A549 (cell line): ENCODE results near the gene THBS3. TPM values are rescaled to one million over a fixed set of nuclear protein-coding genes. Genes with fewer than 3 reads are reported as not detected.

Experiments
- ATAC-seq, 2 experiments: fragments of 200-7000 bp in 1 of 2; fragments of >200 bp in 1 of 2; cut with Nextera tagmentation in 1 of 2; cut with Tn5 transposase in 1 of 2; 3 replicates each; pipeline versions ENCODE4 v1.8.0 to v1.9.1; 2018 to 2020; ENCODE audit warnings: mild to moderate bottlenecking in 1 of 2, moderate library complexity in 1 of 2
- CTCF ChIA-PET: fragments of 300-600 bp; sonication (Branson Sonifier 250); formaldehyde crosslinking; extraction: SDS; loops from one replicate; lab custom pipeline; 2021; ENCODE audit warnings: antibody characterized with exemption, inconsistent platforms; lab: Yijun Ruan, JAX
- POLR2A ChIA-PET: fragments of 350-600 bp; formaldehyde crosslinking; extraction: SDS; loops from one replicate; lab custom pipeline; 2021; ENCODE audit warnings: antibody characterized with exemption, inconsistent platforms; lab: Yijun Ruan, JAX
- DNase-seq, 2 experiments: peaks; one replicate each; pipeline versions ENCODE4 v3.0.0 to v3.0.0-alpha.2; 2011 to 2016; ENCODE audit warnings: low read depth in 1 of 2, low spot score in 1 of 2
- FAIRE-seq: peaks from 2 replicates; lab custom pipeline; 2011; peaks lifted over from hg19 to GRCh38; lab: Jason Lieb, UNC
- H3K27ac ChIP-seq, 2 experiments: fragments of >200 bp; sonication (Bioruptor Twin); formaldehyde crosslinking; 3 replicates each; pipeline ENCODE4 v1.5.1; 2016 to 2017
- H3K4me1 ChIP-seq: fragments of >200 bp; sonication (Bioruptor Twin); formaldehyde crosslinking; 3 replicates; pipeline ENCODE4 v1.6.1; 2016
- H3K4me2 ChIP-seq: fragments of >200 bp; sonication (Bioruptor Twin); formaldehyde crosslinking; 3 replicates; pipeline ENCODE4 v1.6.1; 2016
- H3K4me3 ChIP-seq: fragments of >200 bp; sonication (Bioruptor Twin); formaldehyde crosslinking; 3 replicates; pipeline ENCODE4 v1.5.1; 2016
- H3K9me3 ChIP-seq: fragments of >200 bp; sonication (Bioruptor Twin); formaldehyde crosslinking; 3 replicates; pipeline ENCODE4 v1.6.1; 2016
- CBX2 ChIP-seq: fragments of 200-600 bp; sonication (generic); IDR thresholded peaks from 2 replicates; pipeline ENCODE4 v1.6.1; 2016; ENCODE audit warnings: low read depth, mild to moderate bottlenecking, borderline replicate concordance
- CHD2 ChIP-seq: fragments of 150-350 bp; IDR thresholded peaks from 2 replicates; pipeline ENCODE4 v1.6.1; 2014; ENCODE audit warnings: low read length; ENCODE audit not compliant: partially characterized antibody
- CHD4 ChIP-seq: fragments of 200-600 bp; sonication (generic); IDR thresholded peaks from 2 replicates; pipeline ENCODE4 v1.6.1; 2016; ENCODE audit warnings: antibody characterized with exemption, mild to moderate bottlenecking, borderline replicate concordance
- EHMT2 ChIP-seq: fragments of 200-600 bp; sonication (generic); IDR thresholded peaks from 2 replicates; pipeline ENCODE4 v1.6.1; 2016; ENCODE audit warnings: antibody characterized with exemption, low read depth, mild to moderate bottlenecking, moderate library complexity
- EP300 ChIP-seq, 2 experiments: fragments of >200 bp; sonication (Bioruptor Twin); formaldehyde crosslinking; IDR thresholded peaks; 2 replicates in 1 of 2; 3 replicates in 1 of 2; pipeline ENCODE4 v1.6.1; 2016 to 2017
- FOXS1 ChIP-seq: fragments of 250-450 bp; sonication (Bioruptor Pico); IDR thresholded peaks from 2 replicates; pipeline ENCODE4 v1.5.0; 2020; ENCODE audit warnings: mild to moderate bottlenecking, moderate library complexity
- HOXB13 ChIP-seq: fragments of 250-450 bp; sonication (Bioruptor Pico); IDR thresholded peaks from 2 replicates; pipeline ENCODE4 v1.5.0; 2020; ENCODE audit warnings: low read depth, mild to moderate bottlenecking, moderate library complexity
- JUNB ChIP-seq: fragments of >200 bp; sonication (Bioruptor Twin); formaldehyde crosslinking; IDR thresholded peaks from 2 replicates; pipeline ENCODE4 v1.6.1; 2016
- KDM1A ChIP-seq: fragments of 200-600 bp; sonication (generic); IDR thresholded peaks from 2 replicates; pipeline ENCODE4 v1.6.1; 2016; ENCODE audit warnings: low read depth, mild to moderate bottlenecking
- KDM5A ChIP-seq: fragments of 200-600 bp; sonication (generic); IDR thresholded peaks from 2 replicates; pipeline ENCODE4 v1.6.1; 2016; ENCODE audit warnings: antibody characterized with exemption, mild to moderate bottlenecking
- RFX5 ChIP-seq: fragments of 450-650 bp; IDR thresholded peaks from 2 replicates; pipeline ENCODE4 v1.7.1; 2014; ENCODE audit warnings: antibody characterized with exemption, mild to moderate bottlenecking, moderate library complexity
- TFCP2L1 ChIP-seq: fragments of 250-450 bp; sonication (Bioruptor Pico); IDR thresholded peaks from 2 replicates; pipeline ENCODE4 v1.5.0; 2021; ENCODE audit warnings: mild to moderate bottlenecking
- TP53 ChIP-seq: fragments of 250-450 bp; sonication (Bioruptor Pico); IDR thresholded peaks from 2 replicates; pipeline ENCODE4 v1.5.0; 2021; ENCODE audit warnings: mild to moderate bottlenecking, moderate library complexity
- ZC3H11A ChIP-seq: fragments of 450-650 bp; IDR thresholded peaks from 2 replicates; pipeline ENCODE4 v1.6.1; 2014; ENCODE audit warnings: antibody characterized with exemption, mild to moderate bottlenecking
- ZNF302 ChIP-seq: fragments of 250-450 bp; sonication (Bioruptor Pico); IDR thresholded peaks from 2 replicates; pipeline ENCODE4 v1.9.0; 2021; ENCODE audit warnings: inconsistent platforms, mild to moderate bottlenecking, moderate library complexity
- WGBS: methylation state at CpG from one replicate; pipeline ENCODE4 v1.1.6; 2017; ENCODE audit errors: missing lambda C conversion rate; 5-methylcytosine and 5-hydroxymethylcytosine counted together
- polyA plus RNA-seq, 4 experiments: library from polyadenylated mRNA; depleted of rRNA in 3 of 4; stranded (reverse); fragments of >200 nt; fragmentation: RNase III in 1 of 4; extraction: RNeasy Plus Mini Kit Qiagen cat#74134 plus additional on column Dnase treatment in 1 of 4; gene quantifications; 2 replicates in 3 of 4; 3 replicates in 1 of 4; pipeline ENCODE4 v1.2.3, GENCODE V29; 2011 to 2017
- TF ChIP-seq, protein P1 (sequence below): IDR thresholded peaks from 2 replicates; pipeline ENCODE4 v1.6.1; 2012
- TF ChIP-seq, protein P2 (sequence below): IDR thresholded peaks from 2 replicates; pipeline ENCODE4 v1.6.1; 2012
- TF ChIP-seq, protein P3 (sequence below): IDR thresholded peaks from 2 replicates; pipeline ENCODE4 v1.6.1; 2012; ENCODE audit warnings: low read depth, borderline replicate concordance

THBS3 gene
- polyA plus RNA-seq, 2 of the 4 experiments (the other 2 are of a cell fraction): 12.1 to 13.8 TPM

DNA sequence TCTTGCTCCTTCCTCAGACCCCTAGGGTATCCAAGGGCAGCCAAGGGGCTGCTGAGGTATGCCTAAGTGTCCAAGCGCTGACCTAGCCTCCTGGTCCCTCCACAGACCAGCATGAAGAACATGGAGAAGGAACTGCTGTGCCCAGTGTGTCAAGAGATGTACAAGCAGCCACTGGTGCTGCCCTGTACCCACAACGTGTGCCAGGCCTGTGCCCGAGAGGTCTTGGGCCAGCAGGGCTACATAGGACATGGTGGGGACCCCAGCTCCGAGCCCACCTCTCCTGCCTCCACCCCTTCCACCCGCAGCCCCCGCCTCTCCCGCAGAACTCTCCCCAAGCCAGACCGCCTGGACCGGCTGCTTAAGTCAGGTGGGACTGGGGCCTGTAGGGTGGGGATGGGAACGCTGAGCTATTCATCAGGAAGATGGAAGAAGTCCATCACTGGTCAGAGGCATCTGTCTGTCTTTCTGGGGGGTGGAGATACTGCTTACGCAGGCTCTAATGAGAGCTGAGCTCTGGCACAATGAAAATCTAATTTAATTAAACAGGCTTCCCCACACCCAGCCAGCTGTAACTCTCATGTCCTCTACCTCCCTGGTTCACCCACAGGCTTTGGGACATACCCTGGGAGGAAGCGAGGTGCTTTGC is 32.3 kb downstream of the THBS3 start:
- Histone ChIP-seq H3K4me3 (no peak overlapping the region), H3K4me1 (peaks cover 21% of the 10 kb centered on the region), H3K27ac (peak overlapping the region in 1 of 2 experiments; percentile 10; a peak in 1 of 6 replicates), H3K4me2 (no peak overlapping the region; the same call in 2 of the 3 replicates), H3K9me3 (no peaks in the 10 kb centered on the region)
- CTCF ChIA-PET: interaction anchor here (0.6 to 15.2 kb wide), 33 partner anchors 9 to 887 kb away, joined by 3 to 384 read pairs (median 4); partner anchors contain the start of gene SLC50A1
- POLR2A ChIA-PET: interaction anchor here (0.7 to 4.4 kb wide), 2 partner anchors 19 to 53 kb away, joined by 3 to 54 read pairs; no protein-coding TSS in a partner anchor
- ATAC-seq (no peak), DNase-seq (no peak), FAIRE-seq (no peak)
- TF ChIP-seq TFCP2L1 (CRISPR knock-in tag) (no peak), KDM1A (no peak), EHMT2 (no peak), ZNF302 (CRISPR knock-in tag) (no peak), ZC3H11A (no peak), HOXB13 (CRISPR knock-in tag) (no peak), CHD4 (no peak), CBX2 (no peak), FOXS1 (no peak), RFX5 (no peak)
- TF ChIP-seq, protein P1, sequence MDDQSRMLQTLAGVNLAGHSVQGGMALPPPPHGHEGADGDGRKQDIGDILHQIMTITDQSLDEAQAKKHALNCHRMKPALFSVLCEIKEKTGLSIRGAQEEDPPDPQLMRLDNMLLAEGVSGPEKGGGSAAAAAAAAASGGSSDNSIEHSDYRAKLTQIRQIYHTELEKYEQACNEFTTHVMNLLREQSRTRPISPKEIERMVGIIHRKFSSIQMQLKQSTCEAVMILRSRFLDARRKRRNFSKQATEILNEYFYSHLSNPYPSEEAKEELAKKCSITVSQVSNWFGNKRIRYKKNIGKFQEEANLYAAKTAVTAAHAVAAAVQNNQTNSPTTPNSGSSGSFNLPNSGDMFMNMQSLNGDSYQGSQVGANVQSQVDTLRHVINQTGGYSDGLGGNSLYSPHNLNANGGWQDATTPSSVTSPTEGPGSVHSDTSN: no peak
- TF ChIP-seq, protein P2, sequence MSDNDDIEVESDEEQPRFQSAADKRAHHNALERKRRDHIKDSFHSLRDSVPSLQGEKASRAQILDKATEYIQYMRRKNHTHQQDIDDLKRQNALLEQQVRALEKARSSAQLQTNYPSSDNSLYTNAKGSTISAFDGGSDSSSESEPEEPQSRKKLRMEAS: no peak
- WGBS: 85% methylated on average over 11 of the region's 12 CpGs

DNA sequence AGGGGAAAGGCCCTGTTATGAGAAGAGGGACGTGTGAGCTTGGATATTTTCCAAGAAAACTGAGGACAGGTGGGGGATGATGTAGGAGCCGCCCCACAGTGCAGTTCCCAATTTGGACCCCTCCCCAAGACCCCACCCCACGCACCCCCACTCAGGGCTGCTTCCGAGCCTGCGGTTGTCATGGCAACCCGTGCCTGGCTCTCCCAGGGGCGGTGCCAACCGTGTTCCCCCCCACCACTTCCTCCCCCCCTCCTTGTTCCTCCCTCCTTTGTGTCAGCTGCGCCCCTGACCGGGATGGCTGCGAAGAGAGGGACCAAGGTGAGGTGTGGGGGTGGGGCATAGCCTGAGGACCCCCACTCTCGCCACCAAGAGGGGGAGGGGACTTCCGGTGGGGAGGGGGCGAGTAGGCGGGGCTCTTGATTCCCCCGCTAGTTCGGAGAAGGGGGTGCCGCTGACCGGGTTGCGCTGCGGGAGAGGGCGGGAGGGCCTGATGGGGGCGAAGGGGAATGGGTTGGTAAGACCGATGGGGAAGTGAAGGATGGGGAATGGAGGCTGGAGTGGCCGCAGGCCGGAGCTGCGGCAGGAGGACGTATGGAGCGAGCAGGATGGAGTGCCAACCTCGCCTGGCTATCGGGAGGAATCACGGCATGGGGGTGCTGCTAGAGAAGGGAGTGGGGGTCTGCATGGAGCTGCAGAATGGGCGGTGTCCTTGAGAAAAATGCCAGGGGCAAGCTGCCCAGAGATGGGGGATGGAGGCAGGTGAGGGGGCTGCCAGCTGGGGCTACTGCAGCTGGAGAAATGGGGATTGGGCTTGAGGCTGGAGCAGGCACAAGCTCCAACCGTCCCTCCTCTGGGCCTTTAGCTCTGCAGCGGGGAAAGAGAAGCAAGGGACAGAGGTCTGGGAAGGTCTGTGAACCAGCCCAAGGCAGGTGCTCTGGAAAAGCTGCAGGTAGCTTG is 33.1 kb downstream of the THBS3 start:
- ATAC-seq: no peak
- peak overlapping the region; percentile 93 to 99 for H3K27ac ChIP-seq
- ChIA-PET POLR2A (interaction anchor here (0.7 to 4.4 kb wide), 2 partner anchors 19 to 54 kb away, joined by 3 to 54 read pairs; no protein-coding TSS in a partner anchor), CTCF (interaction anchor here (0.6 to 15.2 kb wide), 27 partner anchors 8 to 888 kb away, joined by 3 to 384 read pairs (median 5); partner anchors contain the start of gene SLC50A1)
- peak overlapping the region; percentile 90 for H3K4me2 ChIP-seq
- H3K9me3 ChIP-seq: no peaks in the 10 kb centered on the region
- no peak for FAIRE-seq
- H3K4me1 ChIP-seq: peaks cover 21% of the 10 kb centered on the region
- no peak for TF ChIP-seq CHD2
- no peak for TF ChIP-seq KDM5A
- no peak for TF ChIP-seq KDM1A
- TF ChIP-seq, protein P3, sequence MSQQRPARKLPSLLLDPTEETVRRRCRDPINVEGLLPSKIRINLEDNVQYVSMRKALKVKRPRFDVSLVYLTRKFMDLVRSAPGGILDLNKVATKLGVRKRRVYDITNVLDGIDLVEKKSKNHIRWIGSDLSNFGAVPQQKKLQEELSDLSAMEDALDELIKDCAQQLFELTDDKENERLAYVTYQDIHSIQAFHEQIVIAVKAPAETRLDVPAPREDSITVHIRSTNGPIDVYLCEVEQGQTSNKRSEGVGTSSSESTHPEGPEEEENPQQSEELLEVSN: no peak
- no peak for TF ChIP-seq TP53 (CRISPR knock-in tag)
- no peak for TF ChIP-seq JUNB
- no peak for TF ChIP-seq EP300 (IDR thresholded peaks at IDR 0.05)
- WGBS: 69% methylated on average over 16 of the region's 35 CpGs
- no peak for DNase-seq
- peak overlapping the region; percentile 80 for H3K4me3 ChIP-seq
